ENCODE results near the gene TFDP2. TPM values are rescaled to one million over a fixed set of nuclear protein-coding genes. Genes with fewer than 3 reads are reported as not detected.
"Not testable (repeated sequence)": the region's sequence is repeated elsewhere in the genome, so short reads cannot be mapped to it uniquely, and the experiment has no call there.

Gene TFDP2
- total RNA-seq, 1 experiment from 2014 or later, result 48.2 TPM

DNA sequence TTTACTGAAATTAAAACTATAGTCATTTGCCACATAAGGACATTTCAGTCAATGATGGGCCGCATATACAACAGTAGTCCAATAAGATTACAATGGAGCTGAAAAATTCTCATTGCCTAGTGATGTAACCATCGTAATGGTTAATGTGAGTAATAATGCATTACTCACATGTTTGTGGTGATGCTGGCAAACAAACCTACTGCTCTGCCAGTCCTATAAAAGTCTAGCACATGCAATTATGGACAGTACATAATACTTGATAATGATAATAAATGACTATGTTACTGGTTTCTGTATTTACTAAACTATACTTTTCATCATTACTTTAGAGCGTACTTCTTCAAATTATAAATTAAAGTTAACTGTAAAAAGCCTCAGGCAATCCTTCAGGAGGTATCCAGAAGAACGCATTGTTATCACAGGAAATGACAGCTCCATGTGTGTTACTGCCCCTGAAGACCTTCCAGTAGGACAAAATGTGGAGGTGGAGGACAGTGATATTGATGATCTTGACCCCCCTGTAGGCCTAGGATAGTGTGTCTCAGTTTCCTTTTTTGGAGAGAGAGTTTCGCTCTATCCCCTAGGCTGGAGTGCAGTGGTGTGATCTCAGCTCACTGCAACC, 170.2 kb downstream of the TFDP2 start:
- ChIA-PET POLR2A (ENCODE audit: unreplicated experiment) (no interaction called here), CTCF (no interaction called here)
- TF ChIP-seq EZH2 (IDR thresholded peaks at IDR 0.05; ENCODE audit: low read depth), result no peak
- TF ChIP-seq, protein P1, sequence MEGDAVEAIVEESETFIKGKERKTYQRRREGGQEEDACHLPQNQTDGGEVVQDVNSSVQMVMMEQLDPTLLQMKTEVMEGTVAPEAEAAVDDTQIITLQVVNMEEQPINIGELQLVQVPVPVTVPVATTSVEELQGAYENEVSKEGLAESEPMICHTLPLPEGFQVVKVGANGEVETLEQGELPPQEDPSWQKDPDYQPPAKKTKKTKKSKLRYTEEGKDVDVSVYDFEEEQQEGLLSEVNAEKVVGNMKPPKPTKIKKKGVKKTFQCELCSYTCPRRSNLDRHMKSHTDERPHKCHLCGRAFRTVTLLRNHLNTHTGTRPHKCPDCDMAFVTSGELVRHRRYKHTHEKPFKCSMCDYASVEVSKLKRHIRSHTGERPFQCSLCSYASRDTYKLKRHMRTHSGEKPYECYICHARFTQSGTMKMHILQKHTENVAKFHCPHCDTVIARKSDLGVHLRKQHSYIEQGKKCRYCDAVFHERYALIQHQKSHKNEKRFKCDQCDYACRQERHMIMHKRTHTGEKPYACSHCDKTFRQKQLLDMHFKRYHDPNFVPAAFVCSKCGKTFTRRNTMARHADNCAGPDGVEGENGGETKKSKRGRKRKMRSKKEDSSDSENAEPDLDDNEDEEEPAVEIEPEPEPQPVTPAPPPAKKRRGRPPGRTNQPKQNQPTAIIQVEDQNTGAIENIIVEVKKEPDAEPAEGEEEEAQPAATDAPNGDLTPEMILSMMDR (conservative IDR thresholded peaks at IDR 0.05), result no peak
- H3K27ac ChIP-seq, result no peak overlapping the region
- no peaks in the 10 kb centered on the region; the same call in 1 of the 2 replicates for H4K20me1 ChIP-seq (ENCODE audit: insufficient read depth)
- BruUV-seq (replicated peaks), result no TSS peak
- H3K9me3 ChIP-seq (ENCODE audit: insufficient read depth, low read depth), result no peaks in the 10 kb centered on the region
- no peak overlapping the region for H3K4me2 ChIP-seq
- H3K4me1 ChIP-seq (replicated peaks; ENCODE audit: insufficient read depth), result peaks cover 11% of the 10 kb centered on the region; the same call in 1 of the 2 replicates
- peak in 1 of 2 experiments; percentile 71 for DNase-seq
- no peak overlapping the region for H2AFZ ChIP-seq
- H3K4me3 ChIP-seq, result no peak overlapping the region
- H3F3A ChIP-seq (ENCODE audit: insufficient read depth, low read depth), result no peaks in the 10 kb centered on the region; the same call in 1 of the 2 replicates
- H3K9me2 ChIP-seq (ENCODE audit: insufficient read depth), result no peaks in the 10 kb centered on the region
- intact Hi-C loops (cut with micrococcal nuclease; ENCODE audit: unreplicated experiment), result no loop called here
- H3K27me3 ChIP-seq (ENCODE audit: insufficient read depth, low read depth), result no peaks in the 10 kb centered on the region
- no peaks in the 10 kb centered on the region for H3K79me2 ChIP-seq (ENCODE audit: low read depth)
- H3K36me3 ChIP-seq (ENCODE audit: low read depth), result no peaks in the 10 kb centered on the region

DNA sequence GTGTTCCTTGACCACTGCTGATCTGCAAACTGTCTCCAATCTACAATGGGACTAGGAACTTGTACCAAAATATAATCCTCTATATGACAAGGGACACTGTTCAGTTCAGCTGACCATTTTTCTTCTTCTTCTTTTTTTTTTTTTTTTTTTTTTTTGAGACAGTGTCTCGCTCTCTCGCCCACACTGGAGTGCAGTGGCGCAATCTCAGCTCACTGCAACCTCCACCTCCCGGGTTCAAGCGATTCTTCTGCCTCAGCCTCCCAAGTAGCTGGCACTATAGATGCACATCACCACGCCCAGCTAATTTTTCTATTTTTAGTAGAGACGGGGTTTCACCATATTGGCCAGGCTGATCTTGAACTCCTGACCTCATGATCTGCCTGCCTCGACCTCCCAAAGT, 174.6 kb downstream of the TFDP2 start:
- DNase-seq; H3K27ac ChIP-seq; H3K9me2 ChIP-seq (ENCODE audit: insufficient read depth); CTCF ChIA-PET; H3K4me2 ChIP-seq; H3K9me3 ChIP-seq (ENCODE audit: insufficient read depth, low read depth); intact Hi-C loops (cut with micrococcal nuclease; ENCODE audit: unreplicated experiment); H4K20me1 ChIP-seq (ENCODE audit: insufficient read depth); H3K4me3 ChIP-seq; H3K79me2 ChIP-seq (ENCODE audit: low read depth); H3K27me3 ChIP-seq (ENCODE audit: insufficient read depth, low read depth); BruUV-seq (replicated peaks); POLR2A ChIA-PET (ENCODE audit: unreplicated experiment); H3K36me3 ChIP-seq (ENCODE audit: low read depth); H3F3A ChIP-seq (ENCODE audit: insufficient read depth, low read depth); H2AFZ ChIP-seq: not testable (repeated sequence)
- H3K4me1 ChIP-seq (replicated peaks; ENCODE audit: insufficient read depth), result peaks cover 11% of the 10 kb centered on the region; the same call in 1 of the 2 replicates

DNA sequence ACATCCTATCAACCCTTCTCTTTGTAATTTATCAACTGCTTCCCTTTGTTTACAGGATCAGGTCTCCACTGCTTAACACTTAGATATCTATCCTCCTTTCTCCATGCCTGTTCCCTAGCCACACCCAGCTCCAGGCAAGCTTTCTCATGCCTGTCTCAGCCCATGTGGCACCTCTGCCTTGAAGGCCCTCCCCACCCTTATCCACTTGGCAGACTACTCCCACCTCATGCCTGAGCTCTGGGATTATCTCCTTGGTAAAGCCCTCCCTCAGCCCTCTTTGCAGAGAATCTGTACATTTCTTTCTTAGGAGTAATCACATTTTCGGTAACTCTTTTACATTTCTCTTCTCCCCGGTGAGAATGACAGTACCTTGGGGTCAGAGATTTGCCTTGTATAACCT, 176.9 kb downstream of the TFDP2 start:
- POLR2A ChIA-PET (ENCODE audit: unreplicated experiment), result no interaction called here
- Histone ChIP-seq H3K9me3 (ENCODE audit: insufficient read depth, low read depth) (no peaks in the 10 kb centered on the region), H3K9me2 (ENCODE audit: insufficient read depth) (no peaks in the 10 kb centered on the region), H3K79me2 (ENCODE audit: low read depth) (no peaks in the 10 kb centered on the region), H3K27me3 (ENCODE audit: insufficient read depth, low read depth) (no peaks in the 10 kb centered on the region), H3K27ac (no peak overlapping the region), H2AFZ (no peak overlapping the region), H3K4me2 (no peak overlapping the region), H3F3A (ENCODE audit: insufficient read depth, low read depth) (peaks cover 15% of the 10 kb centered on the region), H3K4me3 (no peak overlapping the region), H4K20me1 (ENCODE audit: insufficient read depth) (no peaks in the 10 kb centered on the region), H3K36me3 (ENCODE audit: low read depth) (no peaks in the 10 kb centered on the region), H3K4me1 (replicated peaks; ENCODE audit: insufficient read depth) (peaks cover 6% of the 10 kb centered on the region; the same call in 1 of the 2 replicates)
- TF ChIP-seq EZH2 (IDR thresholded peaks at IDR 0.05; ENCODE audit: low read depth), result no peak
- TF ChIP-seq, protein P1 (conservative IDR thresholded peaks at IDR 0.05), result no peak
- intact Hi-C loops (cut with micrococcal nuclease; ENCODE audit: unreplicated experiment), result no loop called here
- DNase-seq, result no peak
- CTCF ChIA-PET, result no interaction called here
- BruUV-seq (replicated peaks), result no TSS peak

DNA sequence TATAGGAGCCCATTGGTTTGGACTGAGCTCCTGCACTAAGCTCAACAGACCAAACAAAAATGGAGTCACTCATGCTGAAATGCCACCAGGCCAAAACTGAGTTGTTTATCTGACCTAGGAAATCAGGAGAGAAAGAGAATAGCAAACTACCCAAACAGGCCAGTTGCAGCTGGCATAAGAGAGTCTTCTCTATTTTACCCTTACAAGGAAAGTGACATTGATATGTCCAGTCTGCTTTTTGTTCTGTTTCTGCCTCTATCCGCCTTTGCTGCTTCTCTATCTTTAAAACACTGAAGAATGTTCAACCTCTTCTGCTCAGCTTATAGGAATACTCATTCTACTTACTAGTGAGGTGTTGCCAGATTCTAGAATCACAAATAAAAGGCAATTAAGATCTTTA, 177.8 kb downstream of the TFDP2 start:
- Histone ChIP-seq H3K9me3 (ENCODE audit: insufficient read depth, low read depth) (no peaks in the 10 kb centered on the region), H3K27ac (no peak overlapping the region), H3K27me3 (ENCODE audit: insufficient read depth, low read depth) (no peaks in the 10 kb centered on the region), H3K9me2 (ENCODE audit: insufficient read depth) (no peaks in the 10 kb centered on the region), H3K36me3 (ENCODE audit: low read depth) (no peaks in the 10 kb centered on the region), H3F3A (ENCODE audit: insufficient read depth, low read depth) (peaks cover 15% of the 10 kb centered on the region), H3K79me2 (ENCODE audit: low read depth) (no peaks in the 10 kb centered on the region), H4K20me1 (ENCODE audit: insufficient read depth) (no peaks in the 10 kb centered on the region), H2AFZ (no peak overlapping the region), H3K4me2 (no peak overlapping the region), H3K4me1 (replicated peaks; ENCODE audit: insufficient read depth) (peaks cover 7% of the 10 kb centered on the region; the same call in 1 of the 2 replicates), H3K4me3 (no peak overlapping the region)
- ChIA-PET CTCF (interaction anchor here (0.6 kb wide), 1 partner anchor 699 kb away, joined by 3 read pairs; no protein-coding TSS in a partner anchor), POLR2A (ENCODE audit: unreplicated experiment) (no interaction called here)
- BruUV-seq (replicated peaks), result no TSS peak
- TF ChIP-seq, protein P1 (conservative IDR thresholded peaks at IDR 0.05), result no peak
- no peak for TF ChIP-seq EZH2 (IDR thresholded peaks at IDR 0.05; ENCODE audit: low read depth)
- DNase-seq, result no peak
- intact Hi-C loops (cut with micrococcal nuclease; ENCODE audit: unreplicated experiment), result no loop called here
